Stomach (tissue), 9 donors: ENCODE results near the gene TTC3. TPM values are rescaled to one million over a fixed set of nuclear protein-coding genes. Genes with fewer than 3 reads are reported as not detected.

Experiments used
- DNase-seq, 2 donors: peaks; one replicate each; pipeline versions ENCODE4 v3.0.0 to v3.0.0-alpha.2; 2013 to 2019
- H3K27ac ChIP-seq, 5 donors: fragments of 200-600 bp in 4 of 5; sonication (generic) in 4 of 5; one replicate each; pipeline ENCODE4 v1.5.1; 2013 to 2019; ENCODE audit warnings: mild to moderate bottlenecking in 1 of 5, moderate library complexity in 1 of 5
- H3K27me3 ChIP-seq, 3 donors: fragments of 200-600 bp; sonication (generic); one replicate each; pipeline ENCODE4 v1.5.1; 2017 to 2019; ENCODE audit warnings: mixed run types in 1 of 3
- H3K36me3 ChIP-seq, 4 donors: fragments of 200-600 bp; sonication (generic); 1 replicate in 3 of 4; 2 replicates in 1 of 4; pipeline ENCODE4 v1.5.1; 2016 to 2019
- H3K4me1 ChIP-seq, 4 donors: fragments of 200-600 bp; sonication (generic); one replicate each; pipeline ENCODE4 v1.5.1; 2016 to 2019
- H3K4me3 ChIP-seq, 4 donors: fragments of 200-600 bp; sonication (generic) in 3 of 4; one replicate each; pipeline ENCODE4 v1.5.1; 2016 to 2019; ENCODE audit warnings: mild to moderate bottlenecking in 1 of 4
- H3K9me3 ChIP-seq, 4 donors: fragments of 200-600 bp; sonication (generic); one replicate each; pipeline ENCODE4 v1.5.1; 2016 to 2019
- CTCF ChIP-seq, 7 experiments: fragments of 450-650 bp in 4 of 7; fragments of 200-600 bp in 3 of 7; sonication (generic) in 3 of 7; IDR thresholded peaks; one replicate each; pipeline ENCODE4 v1.5.1; 2016 to 2019; ENCODE audit warnings: antibody characterized with exemption in 7 of 7, control low read depth in 2 of 7, mild to moderate bottlenecking in 1 of 7
- EP300 ChIP-seq: sonication (generic); formaldehyde crosslinking; IDR thresholded peaks from one replicate; pipeline ENCODE4 v1.6.1; 2017; ENCODE audit warnings: antibody characterized with exemption
- POLR2A ChIP-seq, 4 donors: fragments of 450-650 bp; IDR thresholded peaks; one replicate each; pipeline ENCODE4 v1.6.1; 2016; ENCODE audit warnings: antibody characterized with exemption in 4 of 4, control low read depth in 2 of 4, mild to moderate bottlenecking in 1 of 4, moderate library complexity in 1 of 4
- POLR2AphosphoS5 ChIP-seq, 3 donors: sonication (generic); formaldehyde crosslinking; IDR thresholded peaks; one replicate each; pipeline ENCODE4 v1.6.1; 2016; ENCODE audit warnings: antibody characterized with exemption in 3 of 3
- WGBS, 5 donors: extraction: QIAGEN DNeasy Blood & Tissue Kit in 3 of 5; methylation state at CpG; one replicate each; pipeline versions ENCODE4 v1.1.5 to v1.1.7; 2013 to 2018; 5-methylcytosine and 5-hydroxymethylcytosine counted together
- intact Hi-C: fragments of 100-400 bp; cut with DNase I; formaldehyde crosslinking; loops from one replicate; pipeline ENCODE4 v1.15.1; 2023; ENCODE audit warnings: low total_unique reads
- polyA plus RNA-seq, 3 donors: library from polyadenylated mRNA; stranded (reverse); fragments of 200-250 nt; gene quantifications; one replicate each; pipeline ENCODE4 v1.2.3, GENCODE V29; 2013
- total RNA-seq, 5 donors: library from RNA; depleted of rRNA; stranded (reverse); fragments of >200 nt; gene quantifications; one replicate each; pipeline versions ENCODE4 v1.1.0 to v1.2.3, GENCODE V29; 2014 to 2016
- donor health status: healthy with polysubstance abuse.
- donor health status: Bipolar disorder and iron deficiency.
- donor health status: healthy.

Gene TTC3
- total and polyA plus RNA-seq, 8 donors: 17.5 to 538 (median 143) TPM

GRCh38 chr21:37228003-37228400 lies 154.9 kb downstream of the TTC3 start:
- 98 to 99% (median 98%) methylated on average over 16 of the region's 16 CpGs for WGBS, 5 donors
- no peak for DNase-seq
- peaks cover 73 to 95% (median 94%) of the 10 kb centered on the region in 4 donors for H3K36me3 ChIP-seq
- no peaks in the 10 kb centered on the region for H3K4me1 ChIP-seq
- no peak for TF ChIP-seq CTCF (IDR thresholded peaks at IDR 0.05)
- no peak for TF ChIP-seq POLR2A (IDR thresholded peaks at IDR 0.05)
- no peak for TF ChIP-seq EP300
- TF ChIP-seq POLR2AphosphoS5 (IDR thresholded peaks at IDR 0.05): no peak
- no peak overlapping the region for H3K4me3 ChIP-seq
- H3K27ac ChIP-seq: no peak overlapping the region
- no peaks in the 10 kb centered on the region for H3K27me3 ChIP-seq
- intact Hi-C loops: no loop called here
- H3K9me3 ChIP-seq: no peaks in the 10 kb centered on the region

- no peaks in the 10 kb centered on the region for H3K4me1 ChIP-seq
- H3K36me3 ChIP-seq: peaks cover 60 to 97% (median 95%) of the 10 kb centered on the region in 4 donors
- H3K27ac ChIP-seq: no peak overlapping the region
- H3K9me3 ChIP-seq: no peaks in the 10 kb centered on the region
- 82 to 91% (median 86%) methylated on average over 23 of the region's 23 CpGs for WGBS, 5 donors
- H3K27me3 ChIP-seq: no peaks in the 10 kb centered on the region
- DNase-seq: peak in 1 of 2 donors; percentile 55
- intact Hi-C loops: no loop called here
- no peak overlapping the region for H3K4me3 ChIP-seq
- TF ChIP-seq POLR2A (IDR thresholded peaks at IDR 0.05) (no peak), EP300 (no peak), CTCF (IDR thresholded peaks at IDR 0.05) (no peak), POLR2AphosphoS5 (IDR thresholded peaks at IDR 0.05) (no peak)
Observed at GRCh38 chr21:37230632-37231248, 157.7 kb downstream of the TTC3 start.

- intact Hi-C loops: no loop called here
- H3K27me3 ChIP-seq: no peaks in the 10 kb centered on the region
- no peaks in the 10 kb centered on the region for H3K4me1 ChIP-seq
- H3K9me3 ChIP-seq: no peaks in the 10 kb centered on the region
- H3K27ac ChIP-seq: no peak overlapping the region
- WGBS, 5 donors: 83 to 92% (median 87%) methylated on average over 12 of the region's 12 CpGs
- H3K4me3 ChIP-seq: no peak overlapping the region
- H3K36me3 ChIP-seq: peaks cover 55 to 96% (median 93%) of the 10 kb centered on the region in 4 donors
- TF ChIP-seq POLR2AphosphoS5 (IDR thresholded peaks at IDR 0.05) (no peak), EP300 (no peak), CTCF (IDR thresholded peaks at IDR 0.05) (no peak), POLR2A (IDR thresholded peaks at IDR 0.05) (no peak)
- no peak for DNase-seq
Observed at GRCh38 chr21:37231249-37231645, 158.2 kb downstream of the TTC3 start.

GRCh38 chr21:37231671-37232070 lies 158.6 kb downstream of the TTC3 start:
- Histone ChIP-seq H3K4me3 (no peak overlapping the region), H3K27me3 (no peaks in the 10 kb centered on the region), H3K36me3 (peaks cover 51 to 95% (median 92%) of the 10 kb centered on the region in 4 donors), H3K9me3 (no peaks in the 10 kb centered on the region), H3K4me1 (no peaks in the 10 kb centered on the region), H3K27ac (no peak overlapping the region)
- 92 to 97% (median 96%) methylated on average over 15 to 16 of the region's 16 CpGs for WGBS, 5 donors
- TF ChIP-seq CTCF (IDR thresholded peaks at IDR 0.05): no peak
- TF ChIP-seq EP300: no peak
- TF ChIP-seq POLR2A (IDR thresholded peaks at IDR 0.05): no peak
- TF ChIP-seq POLR2AphosphoS5 (IDR thresholded peaks at IDR 0.05): no peak
- intact Hi-C loops: no loop called here
- DNase-seq: no peak
